GM04503 (cell line): ENCODE data around the gene LOX.

Experiments used
- DNase-seq: peaks from one replicate; pipeline ENCODE4 v3.0.0-alpha.2; 2012; ENCODE audit warnings: low read depth

Gene LOX

DNA sequence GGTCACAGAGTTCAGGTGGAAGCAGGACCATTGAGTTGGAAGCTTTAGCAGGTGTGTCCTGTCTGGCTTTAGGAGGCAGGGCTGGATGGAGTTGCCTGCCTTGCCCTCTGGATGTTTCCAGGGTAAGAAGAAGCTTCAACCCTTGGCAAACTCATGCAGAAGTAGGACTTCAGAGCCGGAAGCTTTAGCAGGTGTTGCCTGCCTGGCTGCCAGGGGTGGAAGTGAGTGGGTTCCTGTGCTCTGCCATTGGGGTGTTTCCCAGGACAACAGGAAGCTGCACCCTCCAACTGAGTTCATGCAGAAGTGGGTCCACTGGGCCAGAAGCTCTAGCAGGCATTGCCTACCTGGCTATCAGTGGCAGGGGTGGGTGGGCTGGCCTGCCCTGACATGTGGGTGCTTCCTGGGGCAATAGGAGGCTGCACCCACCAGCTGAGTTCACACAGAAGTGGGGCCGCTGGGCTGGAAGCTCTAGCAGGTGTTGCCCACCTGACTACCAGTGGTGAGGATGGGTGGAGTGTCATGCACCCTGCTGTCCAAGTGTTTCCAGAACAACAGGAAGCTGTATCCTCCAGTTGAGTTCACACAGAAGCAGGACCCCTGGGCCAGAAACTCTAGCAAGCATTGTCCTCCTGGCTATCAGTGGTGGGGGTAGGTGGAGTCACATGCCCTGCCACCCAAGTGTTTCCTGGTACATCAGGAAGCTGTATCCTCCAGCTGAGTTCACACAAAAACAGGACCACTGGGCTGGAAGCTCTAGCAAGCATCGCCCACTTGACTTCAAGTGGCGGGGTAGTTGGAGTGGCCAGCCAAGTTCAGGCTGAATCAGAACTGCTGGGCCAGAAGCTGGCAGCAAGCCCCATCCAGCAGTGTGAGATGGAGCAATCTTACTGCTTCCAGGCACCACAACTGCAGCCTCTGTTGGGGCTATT lies 24.6 kb downstream of the LOX start:
- no peak for DNase-seq

- no peak for DNase-seq
Observed at GRCh38 chr5:122051569-122051968, 26.5 kb downstream of the LOX start.

DNA sequence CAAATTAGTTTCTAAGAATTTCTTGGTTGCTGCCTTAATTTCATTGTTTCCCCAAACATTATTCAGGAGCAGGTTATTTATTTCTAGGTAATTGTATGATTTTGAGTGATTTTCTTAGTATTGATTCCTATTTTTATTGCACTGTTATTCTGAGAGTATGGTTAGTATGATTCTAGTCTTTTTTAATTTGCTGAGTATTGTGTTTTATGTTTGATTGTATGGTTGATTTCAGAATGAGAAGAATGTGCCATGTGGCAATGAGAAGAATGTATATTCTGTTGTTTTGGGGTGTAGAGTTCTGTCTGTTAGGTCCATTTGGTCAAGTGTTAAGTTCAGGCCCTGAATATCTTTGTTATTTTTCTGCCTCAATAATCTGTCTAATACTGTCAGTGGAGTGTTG lies 27.1 kb downstream of the LOX start:
- no peak for DNase-seq

DNA sequence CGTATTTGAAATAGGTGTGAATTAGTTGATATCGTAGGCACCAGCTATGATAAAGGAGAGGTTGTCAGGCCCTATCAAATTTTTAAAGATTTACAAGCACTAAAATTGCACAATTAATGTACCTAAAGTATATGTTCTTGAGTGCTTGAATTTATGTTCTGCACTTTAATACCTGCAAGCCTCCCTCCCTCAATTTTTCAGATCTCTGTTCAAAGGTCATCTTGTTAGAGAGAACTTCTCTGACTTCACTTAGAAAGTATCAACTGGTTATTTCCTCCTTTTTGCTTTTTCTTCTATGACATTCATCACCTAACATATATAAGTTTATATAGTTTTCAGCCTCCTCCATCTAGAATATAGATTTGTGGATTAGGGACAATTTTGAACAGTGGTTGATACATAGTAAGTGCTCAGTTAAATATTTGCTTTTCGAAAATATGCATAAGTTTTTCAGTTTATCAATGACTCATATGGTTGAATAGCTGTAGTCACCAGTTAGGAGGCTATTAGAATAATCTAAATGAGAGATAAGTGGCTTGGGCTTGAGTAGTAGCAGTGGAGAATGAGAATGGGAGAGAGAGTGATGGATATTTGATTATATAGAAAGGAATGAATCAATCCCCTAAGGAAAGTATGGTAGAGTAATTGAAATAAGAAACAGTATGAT lies 37.3 kb downstream of the LOX start:
- DNase-seq = no peak

DNA sequence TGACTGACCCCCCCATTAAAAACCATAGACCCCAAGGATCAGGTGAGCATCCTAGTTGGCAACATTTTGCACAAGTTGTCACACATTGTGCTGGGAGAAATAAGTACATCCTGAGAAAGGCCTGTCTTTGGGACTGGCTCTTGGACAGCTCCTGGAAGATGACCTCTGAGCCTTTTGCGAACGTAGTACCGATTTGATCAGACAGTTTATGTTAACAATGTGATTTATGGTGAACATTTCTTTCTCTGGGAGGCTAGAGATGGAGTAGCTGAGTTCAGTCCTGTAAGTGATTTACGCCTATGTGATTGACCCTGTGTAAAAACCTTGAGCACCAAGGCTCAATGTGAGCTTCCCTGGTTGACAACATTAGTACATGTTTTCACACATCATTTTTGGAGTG lies 41.7 kb downstream of the LOX start:
- no peak for DNase-seq

DNA sequence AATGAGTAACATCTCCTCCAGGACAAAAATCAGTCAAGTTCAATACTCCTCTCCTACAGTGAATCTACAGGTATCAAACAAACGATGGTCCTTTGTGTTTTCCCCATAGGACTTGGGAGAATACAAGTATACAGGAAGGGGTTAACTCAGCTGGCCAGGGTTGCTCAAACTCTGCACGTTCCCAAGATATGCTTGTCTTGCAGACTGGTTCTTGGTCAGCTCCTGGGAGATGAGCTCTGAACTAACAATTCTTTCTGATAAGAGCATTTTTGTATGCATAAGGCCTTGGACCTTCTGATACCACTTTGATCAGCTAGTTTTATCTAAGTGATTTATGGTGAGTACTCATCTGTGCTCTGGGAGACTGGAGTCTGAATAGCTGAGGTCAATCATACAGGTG lies 42.1 kb downstream of the LOX start:
- no peak for DNase-seq

GRCh38 chr5:122031836-122032235 lies 46.2 kb downstream of the LOX start:
- no peak for DNase-seq

GRCh38 chr5:122030251-122030650 lies 47.8 kb downstream of the LOX start:
- DNase-seq = no peak

- DNase-seq = no peak
Observed at GRCh38 chr5:122029818-122030217, 48.2 kb downstream of the LOX start.

DNA sequence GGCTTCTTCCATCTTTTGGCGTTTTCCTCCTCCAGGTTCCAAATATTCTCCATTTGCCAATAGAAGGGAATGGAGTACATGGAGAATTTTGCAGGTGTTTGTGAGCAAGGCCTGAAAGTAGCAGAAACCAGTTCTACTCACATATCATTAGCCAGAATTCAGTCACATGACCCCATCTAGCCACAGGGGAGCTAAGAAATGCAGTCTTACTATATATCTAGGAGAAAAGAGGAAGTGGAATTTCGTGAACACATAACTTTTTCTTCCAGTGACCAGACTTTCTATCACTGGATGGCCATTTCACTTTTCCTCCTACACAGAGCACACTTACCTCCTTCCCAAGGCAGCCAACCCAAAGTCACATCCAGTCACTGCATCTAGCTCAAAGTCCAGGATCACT lies 55.1 kb downstream of the LOX start:
- no peak for DNase-seq

DNA sequence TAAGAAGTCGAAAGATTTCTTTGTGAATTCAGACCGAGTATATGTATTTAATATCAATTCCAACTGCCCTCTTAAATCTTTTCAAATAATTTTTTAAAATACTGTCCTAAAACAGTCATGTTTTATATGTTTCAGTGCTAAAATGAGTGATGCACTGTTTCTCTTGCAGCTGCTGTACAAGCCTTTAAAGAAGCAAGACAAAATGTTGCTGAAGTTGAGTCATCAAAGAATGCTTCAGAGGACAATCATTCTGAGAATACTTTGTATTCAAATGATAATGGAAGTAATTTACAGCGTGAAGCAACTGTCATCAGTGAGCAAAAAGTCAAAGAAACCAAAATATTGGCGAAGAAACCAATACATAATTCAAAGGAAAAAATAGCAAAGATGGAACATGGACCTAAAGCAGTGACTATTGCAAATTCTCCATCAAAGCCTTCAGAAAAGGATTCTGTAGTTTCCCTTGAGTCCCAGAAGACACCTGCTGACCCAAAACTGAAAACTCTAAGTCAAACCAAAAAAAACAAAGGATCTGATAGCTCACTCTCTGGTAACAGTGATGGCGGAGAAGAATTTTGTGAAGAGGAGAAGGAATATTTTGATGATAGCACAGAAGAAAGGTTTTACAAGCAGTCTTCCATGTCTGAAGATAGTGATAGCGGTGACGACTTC lies 58.0 kb downstream of the LOX start:
- no peak for DNase-seq

GRCh38 chr5:122015471-122015870 lies 62.6 kb downstream of the LOX start:
- DNase-seq = no peak

GRCh38 chr5:122014236-122014935 lies 63.7 kb downstream of the LOX start:
- no peak for DNase-seq
